B cell (primary cell): ENCODE measurements around the gene CATSPERD. TPM values are rescaled to one million over a fixed set of nuclear protein-coding genes. Genes with fewer than 3 reads are reported as not detected.
A peak's percentile ranks its signal among the peaks of the same experiment; 100 is the strongest.

Source experiments
- ATAC-seq: fragments of 200-7000 bp; cut with Tn5 transposase; one replicate; pipeline ENCODE4 v1.10.0; 2021; ENCODE audit warnings: low read depth, mild to moderate bottlenecking, moderate number of reproducible peaks, moderate library complexity
- CTCF ChIA-PET: fragments of 350-600 bp; sonication (Branson Sonifier 250); formaldehyde crosslinking; loops from one replicate; lab custom pipeline; 2021; ENCODE audit warnings: antibody characterized with exemption, inconsistent platforms; lab: Charles Lee
- POLR2A ChIA-PET: fragments of 350-600 bp; sonication (Branson Sonifier 250); formaldehyde crosslinking; loops from one replicate; lab custom pipeline; 2021; ENCODE audit warnings: antibody characterized with exemption; lab: Charles Lee
- DNase-seq: peaks from one replicate; pipeline ENCODE4 v3.0.0; 2013
- H2AFZ ChIP-seq: 2 replicates; pipeline ENCODE4 v1.6.1; 2012; ENCODE audit warnings: mild to moderate bottlenecking, low read depth, low read length; ENCODE audit not compliant: insufficient read depth, poor library complexity, severe bottlenecking
- H3K27ac ChIP-seq, 2 donors: 1 replicate in 1 of 2; 2 replicates in 1 of 2; pipeline ENCODE4 v1.5.1; 2012 to 2013; ENCODE audit warnings: low read length in 2 of 2, mild to moderate bottlenecking in 2 of 2, moderate library complexity in 1 of 2
- H3K27me3 ChIP-seq, 4 experiments: fragments of 200-600 bp in 1 of 4; sonication (generic) in 1 of 4; replicated peaks in 1 of 4; 1 replicate in 2 of 4; 2 replicates in 2 of 4; pipeline versions ENCODE4 v1.6.1 to v1.7.0; 2013 to 2016; ENCODE audit warnings: low read length in 3 of 4, mild to moderate bottlenecking in 2 of 4, mixed read lengths in 1 of 4, moderate library complexity in 1 of 4; ENCODE audit not compliant: insufficient read depth in 4 of 4, control insufficient read depth in 3 of 4; ENCODE audit errors: control extremely low read depth in 1 of 4
- H3K36me3 ChIP-seq, 2 experiments: replicated peaks in 1 of 2; 1 replicate in 1 of 2; 2 replicates in 1 of 2; pipeline versions ENCODE4 v1.6.1 to v1.7.1; 2013; ENCODE audit warnings: low read length in 1 of 2; ENCODE audit not compliant: insufficient read depth in 2 of 2, control insufficient read depth in 1 of 2; ENCODE audit errors: control extremely low read depth in 1 of 2, extremely low read depth in 1 of 2
- H3K4me1 ChIP-seq, 2 donors: fragments of 200-600 bp in 1 of 2; sonication (generic) in 1 of 2; 1 replicate in 1 of 2; 2 replicates in 1 of 2; pipeline versions ENCODE4 v1.5.1 to v1.6.1; 2013 to 2017; ENCODE audit warnings: low read length in 2 of 2; ENCODE audit not compliant: control insufficient read depth in 2 of 2, insufficient read depth in 2 of 2
- H3K4me2 ChIP-seq: replicated peaks from 2 replicates; pipeline ENCODE3; 2012; ENCODE audit warnings: mild to moderate bottlenecking, low read depth, low read length; ENCODE audit not compliant: poor library complexity, severe bottlenecking
- H3K4me3 ChIP-seq, 5 experiments: fragments of 200-600 bp in 1 of 5; sonication (generic) in 1 of 5; 1 replicate in 3 of 5; 2 replicates in 2 of 5; pipeline versions ENCODE4 v1.5.1 to v1.7.0; 2011 to 2016; ENCODE audit warnings: low read length in 4 of 5, mild to moderate bottlenecking in 4 of 5, low read depth in 2 of 5, control low read depth in 1 of 5, moderate library complexity in 1 of 5; ENCODE audit not compliant: insufficient read depth in 1 of 5; ENCODE audit errors: control extremely low read depth in 1 of 5, extremely low read depth in 1 of 5
- H3K79me2 ChIP-seq: fragments of 200-600 bp; sonication (generic); one replicate; pipeline ENCODE4 v1.6.0; 2016; ENCODE audit warnings: low read length; ENCODE audit not compliant: control insufficient read depth, insufficient read depth
- H3K9ac ChIP-seq: fragments of 200-600 bp; sonication (generic); 2 replicates; pipeline ENCODE4 v1.6.1; 2017; ENCODE audit warnings: mild to moderate bottlenecking, low read length, moderate library complexity
- H3K9me3 ChIP-seq, 3 donors: one replicate each; pipeline versions ENCODE4 v1.6.1 to v1.7.1; 2013; ENCODE audit warnings: low read length in 2 of 3; ENCODE audit not compliant: control insufficient read depth in 2 of 3, insufficient read depth in 1 of 3; ENCODE audit errors: control extremely low read depth in 1 of 3
- H4K20me1 ChIP-seq: 2 replicates; pipeline ENCODE4 v1.6.0; 2012; ENCODE audit warnings: mild to moderate bottlenecking, low read length; ENCODE audit not compliant: insufficient read depth, control insufficient read depth, poor library complexity, severe bottlenecking
- H3K27ac Mint-ChIP-seq: one replicate; pipeline ENCODE4 v1.8.0; 2021; ENCODE audit warnings: mixed read lengths
- H3K27me3 Mint-ChIP-seq: one replicate; pipeline ENCODE4 v1.8.0; 2021; ENCODE audit warnings: mixed read lengths
- H3K4me1 Mint-ChIP-seq: one replicate; pipeline ENCODE4 v1.8.0; 2021; ENCODE audit warnings: mixed read lengths
- H3K4me3 Mint-ChIP-seq: one replicate; pipeline ENCODE4 v1.8.0; 2021; ENCODE audit warnings: mixed read lengths
- H3K9me3 Mint-ChIP-seq: one replicate; pipeline ENCODE4 v1.8.0; 2022; ENCODE audit warnings: mixed read lengths; ENCODE audit not compliant: insufficient read depth
- EZH2 ChIP-seq: IDR thresholded peaks from 2 replicates; pipeline ENCODE4 v1.6.1; 2012; ENCODE audit warnings: borderline replicate concordance, low read depth, mild to moderate bottlenecking, moderate library complexity, low read length; ENCODE audit not compliant: insufficient read depth, poor library complexity, severe bottlenecking
- WGBS: methylation state at CpG from one replicate; pipeline ENCODE4 v1.1.5; 2013; ENCODE audit warnings: missing lambda C conversion rate; ENCODE audit not compliant: insufficient coverage; 5-methylcytosine and 5-hydroxymethylcytosine counted together
- intact Hi-C: fragments of 100-400 bp; cut with micrococcal nuclease; formaldehyde crosslinking; loops from one replicate; pipeline ENCODE4 v1.10.0; 2022
- polyA plus RNA-seq: library from polyadenylated mRNA; depleted of rRNA; stranded (reverse); fragments of >200 nt; gene quantifications from 2 replicates; pipeline ENCODE4 v1.2.3, GENCODE V29; 2012
- total RNA-seq, 2 donors: library from RNA; stranded (reverse); fragments of 120-200 nt in 1 of 2; gene quantifications; 1 replicate in 1 of 2; 2 replicates in 1 of 2; pipeline versions ENCODE4 v1.2.3 to v1.2.4, GENCODE V29; 2013 to 2022
- TF ChIP-seq, protein P1 (sequence below): fragments of 200-600 bp; IDR thresholded peaks from one replicate; pipeline ENCODE4 v1.8.0; 2022; ENCODE audit warnings: antibody characterized with exemption, mild to moderate bottlenecking

CATSPERD gene
- total and polyA plus RNA-seq, 2 donors (not counting 1 experiment from before 2014, with no cell fraction given) = not detected

DNA sequence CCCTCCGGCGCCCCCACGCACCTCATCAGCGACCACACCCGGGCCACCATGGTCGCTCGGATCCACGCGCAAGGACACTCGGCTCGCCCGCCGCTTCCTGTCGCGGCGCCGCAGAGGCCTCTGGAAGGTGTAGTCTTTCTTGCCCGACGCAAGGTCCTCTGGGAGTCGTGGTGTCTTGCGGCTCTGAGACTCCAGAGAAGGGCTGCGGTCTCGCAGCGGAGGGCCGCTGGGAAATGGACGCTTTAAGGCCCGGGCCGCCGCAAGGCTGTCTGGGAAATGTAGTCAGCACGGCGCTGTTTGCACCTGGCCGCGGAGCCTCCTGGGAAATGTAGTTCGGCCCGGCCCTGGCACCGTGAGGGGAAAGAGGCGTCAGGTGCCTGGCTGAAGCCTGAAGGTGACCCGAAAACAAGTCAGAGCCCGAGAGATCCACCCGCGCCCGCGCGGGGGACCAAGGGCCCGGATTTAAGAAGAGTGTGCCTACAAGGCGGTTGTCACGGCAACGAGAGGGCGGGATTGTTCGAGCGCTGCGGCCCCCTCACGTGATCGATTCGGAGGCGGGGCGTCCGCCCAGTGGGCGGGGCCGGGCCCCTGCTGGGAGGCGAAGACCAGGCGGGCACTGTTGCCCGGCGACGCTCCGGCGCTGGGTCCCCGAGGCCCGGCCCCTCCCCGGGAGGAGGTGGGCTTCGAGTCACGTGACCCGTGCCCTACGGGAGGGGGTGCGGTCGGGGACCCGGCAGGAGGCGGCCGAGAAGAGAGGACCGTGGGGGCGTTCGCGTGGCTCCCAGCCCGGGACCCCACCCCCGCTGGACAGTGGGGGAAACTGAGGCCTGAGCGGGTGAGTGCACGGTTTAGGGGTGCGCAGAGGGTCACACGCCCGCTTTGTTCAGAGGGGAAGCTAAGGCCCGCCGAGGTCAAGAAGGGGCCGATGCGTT lies 39.7 kb upstream of the CATSPERD start, which contains the start of the genes HSD11B1L and MICOS13:
Gene HSD11B1L, plus strand, starts transcription at position 591 of the 932 bp plus-strand sequence. CDS start 3,806 bp downstream, outside the sequence.
Gene MICOS13, minus strand, starts transcription at position 80 of the 932 bp plus-strand sequence. Its CDS starts 30 bp downstream, at position 50.
- intact Hi-C loops = loop anchor here (1.0 to 10.0 kb wide), 4 partner anchors 10 to 1916 kb away; partner anchors contain the start of genes APBA3, DUS3L, MRPL54 and RPL36
- Histone ChIP-seq H4K20me1 (no peaks in the 10 kb centered on the region), H3K27ac (peak within 1 kb of the TSS; percentile 96 to 98), H3K36me3 (no peaks in the 10 kb centered on the region), H3K79me2 (peaks cover 12% of the 10 kb centered on the region), H2AFZ (peak within 1 kb of the TSS; percentile 92), H3K4me3 (peak within 1 kb of the TSS; percentile 65 to 100 (median 81)), H3K9ac (peak within 1 kb of the TSS; percentile 92), H3K27me3 (no peaks in the 10 kb centered on the region), H3K9me3 (peaks cover 0 to 3% (median 0%) of the 10 kb centered on the region in 3 donors), H3K4me2 (peak within 1 kb of the TSS; percentile 91), H3K4me1 (peaks cover 14 to 17% of the 10 kb centered on the region in 2 donors)
- POLR2A ChIA-PET = no interaction called here
- Mint-ChIP-seq H3K9me3 (no peaks in the 10 kb centered on the region), H3K27ac (peak within 1 kb of the TSS; percentile 99), H3K4me1 (peaks cover 25% of the 10 kb centered on the region), H3K27me3 (no peaks in the 10 kb centered on the region), H3K4me3 (peak within 1 kb of the TSS; percentile 93)
- TF ChIP-seq, protein P1, sequence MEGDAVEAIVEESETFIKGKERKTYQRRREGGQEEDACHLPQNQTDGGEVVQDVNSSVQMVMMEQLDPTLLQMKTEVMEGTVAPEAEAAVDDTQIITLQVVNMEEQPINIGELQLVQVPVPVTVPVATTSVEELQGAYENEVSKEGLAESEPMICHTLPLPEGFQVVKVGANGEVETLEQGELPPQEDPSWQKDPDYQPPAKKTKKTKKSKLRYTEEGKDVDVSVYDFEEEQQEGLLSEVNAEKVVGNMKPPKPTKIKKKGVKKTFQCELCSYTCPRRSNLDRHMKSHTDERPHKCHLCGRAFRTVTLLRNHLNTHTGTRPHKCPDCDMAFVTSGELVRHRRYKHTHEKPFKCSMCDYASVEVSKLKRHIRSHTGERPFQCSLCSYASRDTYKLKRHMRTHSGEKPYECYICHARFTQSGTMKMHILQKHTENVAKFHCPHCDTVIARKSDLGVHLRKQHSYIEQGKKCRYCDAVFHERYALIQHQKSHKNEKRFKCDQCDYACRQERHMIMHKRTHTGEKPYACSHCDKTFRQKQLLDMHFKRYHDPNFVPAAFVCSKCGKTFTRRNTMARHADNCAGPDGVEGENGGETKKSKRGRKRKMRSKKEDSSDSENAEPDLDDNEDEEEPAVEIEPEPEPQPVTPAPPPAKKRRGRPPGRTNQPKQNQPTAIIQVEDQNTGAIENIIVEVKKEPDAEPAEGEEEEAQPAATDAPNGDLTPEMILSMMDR = no peak
- no peak for TF ChIP-seq EZH2
- DNase-seq = peak; percentile 100
- CTCF ChIA-PET = interaction anchor here (1.2 kb wide), 1 partner anchor 9 kb away, joined by 3 read pairs; no protein-coding TSS in a partner anchor
- ATAC-seq = peak; percentile 93
- WGBS = 2% methylated on average over 93 of the region's 94 CpGs
